RPMI8226 (cell line): Measurements from ENCODE around the gene IFNL2.

Experiments used
- DNase-seq: peaks from one replicate; pipeline ENCODE4 v3.0.0-alpha.2; 2015

IFNL2 gene

DNA sequence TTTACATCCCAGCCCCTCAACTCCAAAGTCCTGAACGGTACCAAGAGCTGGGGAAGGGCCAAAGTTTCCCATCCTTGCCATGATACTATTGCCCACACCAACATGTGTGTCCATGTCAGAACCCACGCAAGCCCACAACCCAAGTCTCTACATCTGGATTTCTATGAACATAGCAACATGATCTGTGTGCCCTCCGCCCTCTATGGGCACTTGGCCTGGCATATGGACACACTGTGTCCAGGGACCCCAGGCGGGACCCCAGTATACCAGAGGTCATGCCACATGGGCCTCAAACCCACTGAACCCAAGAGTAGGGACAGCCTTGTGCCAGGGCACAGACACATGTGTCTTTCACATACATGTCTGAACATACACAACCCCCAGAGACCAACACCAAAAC, 50.5 kb downstream of the IFNL2 start:
- no peak for DNase-seq

DNA sequence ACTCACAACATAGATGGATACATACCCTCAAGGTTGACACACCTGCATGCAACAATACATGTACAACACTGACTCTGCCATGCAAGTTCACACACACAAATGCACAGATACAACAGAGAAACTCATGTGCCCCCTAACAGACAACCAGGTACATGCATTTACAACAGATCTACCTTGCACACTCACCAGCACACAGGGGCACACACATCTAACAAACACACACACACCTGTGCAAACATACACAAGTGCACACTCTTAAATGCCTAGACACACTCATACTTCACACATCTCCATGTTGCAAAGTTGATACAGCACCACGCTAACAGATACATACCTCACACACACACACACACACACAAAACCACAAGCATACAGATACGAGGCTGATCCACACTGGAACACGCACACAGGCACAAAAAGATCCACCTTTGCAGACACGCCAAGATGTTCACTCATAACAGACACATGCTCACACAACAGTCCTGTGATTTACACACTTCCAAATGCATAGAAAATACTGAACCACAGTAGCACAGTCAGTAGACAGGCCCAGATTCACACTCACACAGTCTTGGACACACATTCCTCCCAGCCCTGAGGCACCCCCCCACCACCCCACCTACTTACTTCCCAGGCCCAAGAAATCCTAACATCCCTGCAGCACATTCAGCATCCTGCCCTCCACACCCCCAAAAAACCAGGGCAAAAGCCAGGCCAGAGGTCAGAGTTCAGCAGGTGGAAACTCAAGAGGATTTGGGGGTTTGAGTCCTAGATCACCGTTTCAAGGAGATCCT, 51.1 kb downstream of the IFNL2 start:
- DNase-seq, result no peak
